Suprapubic skin (tissue), 3 donors: Measurements from ENCODE around the gene KRTAP22-2.

Experiments used
- POLR2AphosphoS5 ChIP-seq, 3 donors: sonication (generic); formaldehyde crosslinking; IDR thresholded peaks; one replicate each; pipeline ENCODE4 v1.6.1; 2017; ENCODE audit warnings: antibody characterized with exemption in 3 of 3
- TF ChIP-seq, protein P1 (sequence below), 2 donors: fragments of 200-600 bp in 1 of 2; fragments of 450-650 bp in 1 of 2; sonication (generic) in 1 of 2; IDR thresholded peaks; one replicate each; pipeline ENCODE4 v1.5.1; 2016 to 2019; ENCODE audit warnings: antibody characterized with exemption in 2 of 2, mild to moderate bottlenecking in 1 of 2, moderate library complexity in 1 of 2

GRCh38 chr21:30613836-30614235, 23.6 kb upstream of the KRTAP22-2 start, which contains the start of gene KRTAP6-1:
- no peak for TF ChIP-seq POLR2AphosphoS5 (IDR thresholded peaks at IDR 0.05)
- TF ChIP-seq, protein P1, sequence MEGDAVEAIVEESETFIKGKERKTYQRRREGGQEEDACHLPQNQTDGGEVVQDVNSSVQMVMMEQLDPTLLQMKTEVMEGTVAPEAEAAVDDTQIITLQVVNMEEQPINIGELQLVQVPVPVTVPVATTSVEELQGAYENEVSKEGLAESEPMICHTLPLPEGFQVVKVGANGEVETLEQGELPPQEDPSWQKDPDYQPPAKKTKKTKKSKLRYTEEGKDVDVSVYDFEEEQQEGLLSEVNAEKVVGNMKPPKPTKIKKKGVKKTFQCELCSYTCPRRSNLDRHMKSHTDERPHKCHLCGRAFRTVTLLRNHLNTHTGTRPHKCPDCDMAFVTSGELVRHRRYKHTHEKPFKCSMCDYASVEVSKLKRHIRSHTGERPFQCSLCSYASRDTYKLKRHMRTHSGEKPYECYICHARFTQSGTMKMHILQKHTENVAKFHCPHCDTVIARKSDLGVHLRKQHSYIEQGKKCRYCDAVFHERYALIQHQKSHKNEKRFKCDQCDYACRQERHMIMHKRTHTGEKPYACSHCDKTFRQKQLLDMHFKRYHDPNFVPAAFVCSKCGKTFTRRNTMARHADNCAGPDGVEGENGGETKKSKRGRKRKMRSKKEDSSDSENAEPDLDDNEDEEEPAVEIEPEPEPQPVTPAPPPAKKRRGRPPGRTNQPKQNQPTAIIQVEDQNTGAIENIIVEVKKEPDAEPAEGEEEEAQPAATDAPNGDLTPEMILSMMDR (IDR thresholded peaks at IDR 0.05), result no peak
